Activated T-cell treated with anti-CD3 and anti-CD28 coated beads, Interleukin-2, amount 50 U/mL, for 4 hours (primary cell): ENCODE data around the gene CLCA4. TPM values are rescaled to one million over a fixed set of nuclear protein-coding genes. Genes with fewer than 3 reads are reported as not detected.
"Not testable (repeated sequence)": the region's sequence is repeated elsewhere in the genome, so short reads cannot be mapped to it uniquely, and the experiment has no call there.

Experiments
- ATAC-seq, 2 donors: fragments of 200-7000 bp; cut with Tn5 transposase; one replicate each; pipeline ENCODE4 v1.10.0; 2021
- DNase-seq: peaks from one replicate; pipeline ENCODE4 v3.0.0-alpha.2; 2020
- H3K27me3 Mint-ChIP-seq: one replicate; pipeline ENCODE4 v1.8.0; 2021; ENCODE audit warnings: low read depth, mixed read lengths
- H3K36me3 Mint-ChIP-seq: one replicate; pipeline ENCODE4 v1.8.0; 2022; ENCODE audit warnings: mixed read lengths; ENCODE audit not compliant: insufficient read depth
- H3K4me1 Mint-ChIP-seq: one replicate; pipeline ENCODE4 v1.8.0; 2021; ENCODE audit warnings: low read depth, mixed read lengths
- H3K4me3 Mint-ChIP-seq: one replicate; pipeline ENCODE4 v1.8.0; 2021; ENCODE audit warnings: mild to moderate bottlenecking, moderate library complexity, mixed read lengths
- H3K9me3 Mint-ChIP-seq: one replicate; pipeline ENCODE4 v1.8.0; 2021; ENCODE audit warnings: mixed read lengths
- total RNA-seq, 3 donors: library from RNA; stranded (reverse); gene quantifications; one replicate each; pipeline ENCODE4 v1.2.1, GENCODE V29; 2021

Gene CLCA4
- total RNA-seq, 3 donors from 2014 or later = 0.05 TPM; not detected in 2

DNA sequence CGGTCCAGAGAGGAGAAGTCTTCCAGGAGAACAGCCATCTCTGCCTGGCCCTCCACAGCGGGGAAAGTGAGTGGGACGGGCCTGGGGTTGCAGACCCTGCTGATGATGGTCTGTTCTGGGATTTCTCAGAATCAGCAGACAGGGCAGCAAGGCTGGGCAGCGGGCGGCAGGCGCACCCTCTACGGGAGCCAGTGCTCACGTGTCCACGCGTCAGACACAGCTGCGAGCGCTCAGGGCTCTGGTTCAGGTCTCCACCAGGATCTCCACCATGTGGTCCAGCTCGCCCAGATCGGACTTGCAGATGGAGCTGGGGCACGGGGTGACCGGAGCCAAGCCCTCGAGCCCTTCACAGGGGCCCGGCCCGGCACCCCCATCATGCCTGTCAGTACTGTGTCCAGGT, 5.5 kb downstream of the CLCA4 start:
- Mint-ChIP-seq H3K36me3 (no peaks in the 10 kb centered on the region), H3K27me3 (no peaks in the 10 kb centered on the region), H3K4me1 (no peaks in the 10 kb centered on the region), H3K4me3 (no peak overlapping the region), H3K9me3 (no peaks in the 10 kb centered on the region)
- DNase-seq (no peak), ATAC-seq (no peak)

DNA sequence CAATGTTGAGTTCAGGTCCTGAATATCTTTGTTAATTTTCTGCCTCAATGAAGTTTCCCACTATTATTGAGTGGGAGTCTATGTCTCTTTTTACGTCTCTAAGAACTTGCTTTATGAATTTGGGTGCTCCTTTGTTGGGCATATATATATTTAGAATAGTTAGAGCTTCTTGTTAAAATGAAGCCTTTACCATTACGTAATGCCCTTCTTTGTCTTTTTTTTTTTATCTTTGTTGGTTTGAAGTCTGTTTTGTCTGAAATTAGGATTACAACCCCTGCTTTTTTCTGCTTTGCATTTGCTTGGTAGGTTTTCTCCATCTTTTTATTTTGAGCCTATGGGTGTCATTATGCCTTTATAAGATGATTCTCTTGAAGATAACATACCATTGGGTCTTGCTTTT, 10.9 kb downstream of the CLCA4 start:
- H3K36me3 Mint-ChIP-seq = no peaks in the 10 kb centered on the region
- DNase-seq (no peak), ATAC-seq (no peak)
- H3K27me3 Mint-ChIP-seq = peaks cover 13% of the 10 kb centered on the region
- H3K4me3 Mint-ChIP-seq = no peak overlapping the region
- peaks cover 17% of the 10 kb centered on the region for H3K9me3 Mint-ChIP-seq
- no peaks in the 10 kb centered on the region for H3K4me1 Mint-ChIP-seq

DNA sequence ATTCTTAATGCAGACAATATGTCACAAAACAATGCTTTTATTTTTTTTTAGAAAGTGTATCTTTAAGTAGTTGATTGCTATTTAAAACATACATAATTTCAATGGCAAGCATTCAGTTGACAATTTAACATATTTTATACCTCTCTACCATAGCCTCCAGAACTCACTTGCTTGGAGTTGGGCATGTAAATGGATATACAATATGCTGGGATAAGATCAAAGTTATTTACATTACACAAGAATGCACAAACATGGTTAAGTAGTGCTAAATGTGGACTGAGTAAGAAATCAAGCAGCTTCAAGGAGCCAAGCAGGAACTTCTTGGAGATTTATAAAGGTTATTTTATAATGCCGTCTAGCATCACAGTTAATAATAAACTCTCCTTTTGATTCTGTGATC, 17.0 kb downstream of the CLCA4 start:
- no peak for DNase-seq
- no peak for ATAC-seq
- no peaks in the 10 kb centered on the region for H3K4me1 Mint-ChIP-seq
- peaks cover 16% of the 10 kb centered on the region for H3K27me3 Mint-ChIP-seq
- H3K9me3 Mint-ChIP-seq = peaks cover 6% of the 10 kb centered on the region
- no peaks in the 10 kb centered on the region for H3K36me3 Mint-ChIP-seq
- no peak overlapping the region for H3K4me3 Mint-ChIP-seq

DNA sequence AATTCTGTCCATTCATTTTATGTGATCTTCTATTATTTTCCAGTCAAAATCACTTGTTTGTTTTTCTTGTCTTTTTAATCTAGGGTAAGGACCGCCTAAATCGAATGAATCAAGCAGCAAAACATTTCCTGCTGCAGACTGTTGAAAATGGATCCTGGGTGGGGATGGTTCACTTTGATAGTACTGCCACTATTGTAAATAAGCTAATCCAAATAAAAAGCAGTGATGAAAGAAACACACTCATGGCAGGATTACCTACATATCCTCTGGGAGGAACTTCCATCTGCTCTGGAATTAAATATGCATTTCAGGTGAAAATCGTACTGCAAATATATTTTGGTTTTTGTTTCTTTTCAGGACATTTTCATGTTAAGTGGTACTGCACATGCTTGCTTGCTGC, 20.5 kb downstream of the CLCA4 start:
- Mint-ChIP-seq H3K9me3 (no peaks in the 10 kb centered on the region), H3K27me3 (peaks cover 9% of the 10 kb centered on the region), H3K4me3 (no peak overlapping the region), H3K4me1 (no peaks in the 10 kb centered on the region), H3K36me3 (no peaks in the 10 kb centered on the region)
- DNase-seq (no peak), ATAC-seq (no peak)

DNA sequence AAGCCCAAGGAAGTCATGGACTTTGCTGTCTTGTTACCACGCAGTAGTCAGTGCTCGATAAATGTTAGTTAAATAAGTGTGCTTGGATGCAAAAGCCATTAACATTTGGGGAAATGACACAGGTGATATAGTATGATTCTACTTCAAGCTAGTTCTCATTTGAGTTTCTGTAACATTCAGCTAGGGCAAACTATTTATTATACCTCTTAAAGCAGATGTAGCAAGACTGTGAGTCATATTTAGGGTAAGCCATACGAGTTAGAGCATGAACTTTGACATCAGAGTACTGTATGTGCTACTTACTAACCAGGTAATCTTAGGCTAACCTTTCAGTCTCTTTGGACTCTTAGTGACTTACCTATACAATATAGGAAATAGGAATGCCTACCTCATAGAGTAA, 21.0 kb downstream of the CLCA4 start:
- ATAC-seq = no peak
- no peak for DNase-seq
- H3K27me3 Mint-ChIP-seq = peaks cover 9% of the 10 kb centered on the region
- no peaks in the 10 kb centered on the region for H3K36me3 Mint-ChIP-seq
- H3K9me3 Mint-ChIP-seq = no peaks in the 10 kb centered on the region
- no peak overlapping the region for H3K4me3 Mint-ChIP-seq
- H3K4me1 Mint-ChIP-seq = no peaks in the 10 kb centered on the region

DNA sequence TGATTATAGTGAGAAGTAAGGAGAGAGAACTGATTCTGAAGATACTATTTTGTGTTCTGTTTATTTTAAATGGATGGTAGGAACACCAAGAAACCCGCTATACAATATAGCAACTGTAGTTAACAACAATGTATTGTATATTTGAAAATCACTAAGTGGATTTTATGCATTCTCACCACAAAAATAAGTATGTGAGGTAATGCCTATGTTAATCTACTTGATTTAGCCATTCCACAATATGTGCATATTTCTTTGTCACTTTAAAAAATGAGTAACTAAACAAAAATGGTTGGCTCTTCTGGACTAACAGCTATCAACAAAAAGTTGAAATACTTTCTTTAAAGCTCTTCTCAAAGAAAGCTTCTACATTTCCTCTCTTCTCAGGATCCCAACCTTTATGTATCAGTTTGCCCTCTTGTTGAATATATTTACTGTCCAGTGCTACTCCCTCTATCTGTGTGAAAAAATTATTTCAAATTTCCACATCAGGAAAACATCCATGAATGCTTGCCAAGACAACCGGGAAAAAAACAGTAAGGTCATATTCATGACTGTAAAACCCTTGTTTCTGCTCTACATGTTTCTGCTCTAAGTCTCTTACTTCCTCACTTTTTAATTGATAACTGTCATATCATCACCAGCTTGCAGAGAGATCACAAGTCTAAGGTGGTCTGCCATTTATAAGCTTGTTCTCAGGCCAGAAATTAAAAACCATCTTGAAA, 27.0 kb downstream of the CLCA4 start:
- DNase-seq = no peak
- Mint-ChIP-seq H3K4me3 (no peak overlapping the region), H3K27me3 (peaks cover 11% of the 10 kb centered on the region)

DNA sequence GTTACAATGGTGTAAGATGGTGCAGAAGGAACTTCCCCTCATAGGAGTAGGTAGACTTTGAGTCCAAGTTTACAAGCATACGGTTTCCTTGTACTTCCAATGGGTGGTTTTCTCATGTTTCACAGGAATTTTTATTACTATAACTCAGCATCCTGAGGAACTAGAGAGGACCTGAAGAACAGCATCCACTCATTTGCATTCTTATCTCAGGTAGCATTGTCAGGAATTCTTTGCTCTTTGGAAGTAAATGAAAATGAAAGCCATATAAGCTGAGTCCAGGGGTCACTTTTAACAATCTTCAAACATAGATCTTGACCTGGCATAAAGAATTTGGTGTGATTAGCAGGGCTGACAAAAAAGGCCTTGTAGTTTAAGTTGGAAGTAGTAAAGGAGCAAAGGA, 34.4 kb downstream of the CLCA4 start:
- Mint-ChIP-seq H3K4me3 (no peak overlapping the region), H3K9me3 (no peaks in the 10 kb centered on the region), H3K27me3 (peaks cover 9% of the 10 kb centered on the region), H3K36me3 (no peaks in the 10 kb centered on the region), H3K4me1 (no peaks in the 10 kb centered on the region)
- ATAC-seq (no peak), DNase-seq (no peak)

More for the DNA sequence above, 27.0 kb downstream of the CLCA4 start:
- H3K4me1 Mint-ChIP-seq = no peaks in the 10 kb centered on the region
- H3K9me3 Mint-ChIP-seq = no peaks in the 10 kb centered on the region
- no peak for ATAC-seq
- no peaks in the 10 kb centered on the region for H3K36me3 Mint-ChIP-seq

DNA sequence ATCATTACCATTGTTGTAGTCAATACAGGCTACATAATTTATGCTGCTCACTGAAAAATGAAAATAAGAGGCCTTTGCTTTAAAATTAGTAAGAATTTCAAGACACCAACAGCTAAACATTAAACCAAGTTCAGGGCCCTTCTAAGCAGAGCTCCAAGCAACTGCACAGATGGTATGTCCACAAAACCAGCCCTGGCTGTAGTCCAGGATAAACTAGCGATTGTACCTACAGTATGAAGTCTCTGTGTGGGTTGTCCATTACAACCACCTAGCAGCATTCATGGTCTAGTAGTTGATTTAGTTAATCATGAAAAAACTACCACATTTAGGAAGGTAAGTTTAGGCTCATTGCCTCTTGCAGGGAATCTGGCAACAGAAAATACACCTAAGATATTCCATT, 35.3 kb downstream of the CLCA4 start:
- Mint-ChIP-seq H3K9me3 (no peaks in the 10 kb centered on the region), H3K27me3 (peaks cover 4% of the 10 kb centered on the region), H3K4me1 (no peaks in the 10 kb centered on the region), H3K36me3 (no peaks in the 10 kb centered on the region), H3K4me3 (no peak overlapping the region)
- no peak for ATAC-seq
- no peak for DNase-seq

DNA sequence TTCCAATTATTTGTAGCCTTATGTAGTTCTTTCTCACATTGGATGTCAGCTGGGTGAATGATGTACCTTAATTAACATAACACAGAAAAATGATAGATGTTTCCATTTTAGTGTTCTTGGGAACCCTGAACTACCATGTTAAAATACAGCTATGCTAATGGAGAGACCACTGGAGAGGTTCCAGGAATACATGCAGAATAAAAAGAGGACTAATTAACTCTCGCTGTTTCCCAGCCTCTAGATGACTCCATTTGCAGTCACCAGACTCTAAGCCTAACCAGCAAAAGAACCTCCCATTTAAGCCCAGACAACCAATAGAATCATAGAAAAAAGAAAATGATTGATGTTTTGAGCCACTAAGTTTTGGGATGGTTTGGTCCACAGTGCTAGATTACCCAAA, 36.2 kb downstream of the CLCA4 start:
- H3K9me3 Mint-ChIP-seq = no peaks in the 10 kb centered on the region
- H3K27me3 Mint-ChIP-seq = peaks cover 7% of the 10 kb centered on the region
- no peaks in the 10 kb centered on the region for H3K4me1 Mint-ChIP-seq
- no peak for ATAC-seq
- no peaks in the 10 kb centered on the region for H3K36me3 Mint-ChIP-seq
- DNase-seq = no peak
- no peak overlapping the region for H3K4me3 Mint-ChIP-seq

DNA sequence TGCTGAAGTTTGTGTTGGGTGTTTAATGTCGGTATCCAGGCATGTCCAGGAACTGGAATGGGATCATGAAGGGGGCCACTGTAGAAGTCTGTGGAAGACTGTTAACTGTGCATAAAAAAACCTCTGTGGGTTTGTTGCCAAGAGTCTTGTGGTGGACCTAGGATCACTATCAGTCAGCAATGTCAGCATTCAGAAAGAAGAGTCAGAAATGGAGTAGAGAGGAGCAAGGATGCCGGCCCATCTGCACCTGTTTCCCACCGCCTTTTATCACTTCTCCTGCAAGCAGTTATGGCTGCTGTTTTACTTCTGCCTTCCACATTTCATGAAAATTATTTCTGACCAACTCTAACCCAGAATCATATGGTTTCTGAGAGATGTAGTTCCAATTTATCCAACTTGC, 36.7 kb downstream of the CLCA4 start:
- Mint-ChIP-seq H3K9me3 (no peaks in the 10 kb centered on the region), H3K4me1 (no peaks in the 10 kb centered on the region), H3K27me3 (peaks cover 5% of the 10 kb centered on the region), H3K4me3 (no peak overlapping the region), H3K36me3 (no peaks in the 10 kb centered on the region)
- DNase-seq = no peak
- no peak for ATAC-seq

DNA sequence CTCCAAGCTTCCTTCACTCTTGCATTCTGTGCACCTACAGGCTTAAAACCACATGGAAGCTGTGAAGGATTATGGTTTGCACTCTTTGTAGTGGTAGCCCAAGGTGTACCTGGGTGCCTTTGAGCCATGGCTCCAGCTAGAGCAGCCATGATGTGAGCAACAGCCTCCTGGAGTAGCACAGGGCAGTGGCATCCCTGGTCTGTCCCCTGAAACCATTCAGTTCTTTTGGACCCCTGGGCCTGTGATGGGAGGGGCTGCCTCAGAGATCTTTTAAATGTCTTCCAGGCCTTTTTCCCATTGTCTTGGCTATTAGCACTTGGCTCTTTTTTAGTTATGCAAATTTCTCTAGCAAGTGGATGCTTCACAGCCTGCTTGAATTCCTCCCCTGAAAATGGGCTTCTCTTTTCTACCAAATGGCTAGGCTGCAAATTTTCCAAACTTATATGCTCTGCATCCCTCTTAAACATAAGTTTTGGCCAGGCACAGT, 47.4 kb downstream of the CLCA4 start:
- Mint-ChIP-seq H3K27me3 (peaks cover 10% of the 10 kb centered on the region), H3K36me3 (no peaks in the 10 kb centered on the region)

DNA sequence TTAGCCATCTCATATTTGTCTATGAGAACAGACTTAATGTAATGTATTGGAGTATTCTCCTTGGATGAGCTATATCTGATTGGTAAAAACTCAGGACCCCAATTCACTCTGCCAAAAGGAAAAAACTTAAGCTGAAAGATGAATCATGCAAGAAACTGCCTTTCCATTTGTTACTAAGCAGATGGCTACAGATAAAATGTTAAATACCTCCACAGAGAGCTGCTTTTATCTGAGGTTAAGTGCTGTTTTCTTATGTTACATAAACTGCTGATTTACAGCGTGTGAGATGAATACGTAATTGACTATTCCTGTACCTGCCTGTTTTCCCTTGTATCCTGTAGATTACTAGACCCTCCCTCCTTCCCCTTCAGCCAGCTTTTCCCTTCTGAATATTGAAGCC, 49.3 kb downstream of the CLCA4 start:
- no peaks in the 10 kb centered on the region for H3K4me1 Mint-ChIP-seq
- H3K4me3 Mint-ChIP-seq = no peak overlapping the region
- H3K27me3 Mint-ChIP-seq = no peaks in the 10 kb centered on the region
- no peaks in the 10 kb centered on the region for H3K36me3 Mint-ChIP-seq
- H3K9me3 Mint-ChIP-seq = peaks cover 20% of the 10 kb centered on the region
- DNase-seq (no peak), ATAC-seq (no peak)

More for the DNA sequence above, 47.4 kb downstream of the CLCA4 start:
- no peak for DNase-seq
- Mint-ChIP-seq H3K9me3 (peaks cover 15% of the 10 kb centered on the region), H3K4me3 (no peak overlapping the region), H3K4me1 (no peaks in the 10 kb centered on the region)
- ATAC-seq = no peak

DNA sequence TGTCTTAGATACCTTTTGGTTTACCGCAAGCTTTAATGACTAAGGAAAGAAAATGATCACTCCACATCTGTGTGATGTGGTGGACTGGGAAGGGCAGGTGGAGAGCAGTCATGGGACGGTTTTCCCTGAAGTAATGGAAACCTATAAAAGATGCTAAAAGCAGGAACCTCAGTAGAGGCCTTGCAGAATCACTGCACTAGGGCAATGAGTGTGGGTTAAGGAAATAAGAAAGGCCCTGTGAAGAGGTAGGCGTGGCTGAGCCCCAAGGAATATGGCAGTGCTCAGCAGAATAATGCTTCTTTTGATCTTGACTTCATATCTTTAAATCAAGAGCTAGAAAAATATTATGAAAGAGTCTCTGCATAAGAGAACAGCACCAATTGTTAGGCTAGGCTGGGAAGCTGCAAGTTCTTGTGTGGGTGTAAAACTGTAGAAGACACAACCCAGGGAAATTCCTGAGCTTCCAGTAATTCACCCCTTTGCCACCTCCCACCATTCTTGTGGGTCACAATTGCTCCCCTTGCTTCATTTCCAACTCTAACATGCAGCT, 49.9 kb downstream of the CLCA4 start:
- Mint-ChIP-seq H3K4me3 (no peak overlapping the region), H3K36me3 (no peaks in the 10 kb centered on the region), H3K27me3 (no peaks in the 10 kb centered on the region), H3K9me3 (peaks cover 20% of the 10 kb centered on the region), H3K4me1 (no peaks in the 10 kb centered on the region)
- DNase-seq (no peak), ATAC-seq (no peak)

DNA sequence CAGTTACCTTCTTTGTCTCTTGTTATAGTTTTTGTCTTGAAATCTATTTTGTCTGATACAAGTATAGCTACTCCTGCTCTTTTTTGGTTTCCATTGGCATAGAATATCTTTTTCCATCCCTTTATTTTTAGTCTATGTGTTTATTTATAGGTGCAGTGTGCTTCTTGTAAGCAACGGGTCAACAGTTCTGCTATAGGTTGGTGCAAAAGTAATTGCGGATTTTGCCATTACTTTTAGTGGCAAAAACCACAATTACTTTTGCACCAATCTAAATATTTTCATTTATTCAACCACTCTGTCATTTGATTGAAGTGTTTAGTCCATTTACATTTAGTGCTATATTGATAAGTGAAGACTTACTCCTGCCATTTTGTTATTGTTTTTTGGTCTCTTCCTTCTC, 59.2 kb downstream of the CLCA4 start:
- H3K36me3 Mint-ChIP-seq, ATAC-seq, H3K4me1 Mint-ChIP-seq, H3K27me3 Mint-ChIP-seq, DNase-seq, H3K4me3 Mint-ChIP-seq: not testable (repeated sequence)
- H3K9me3 Mint-ChIP-seq = peaks cover 30% of the 10 kb centered on the region

DNA sequence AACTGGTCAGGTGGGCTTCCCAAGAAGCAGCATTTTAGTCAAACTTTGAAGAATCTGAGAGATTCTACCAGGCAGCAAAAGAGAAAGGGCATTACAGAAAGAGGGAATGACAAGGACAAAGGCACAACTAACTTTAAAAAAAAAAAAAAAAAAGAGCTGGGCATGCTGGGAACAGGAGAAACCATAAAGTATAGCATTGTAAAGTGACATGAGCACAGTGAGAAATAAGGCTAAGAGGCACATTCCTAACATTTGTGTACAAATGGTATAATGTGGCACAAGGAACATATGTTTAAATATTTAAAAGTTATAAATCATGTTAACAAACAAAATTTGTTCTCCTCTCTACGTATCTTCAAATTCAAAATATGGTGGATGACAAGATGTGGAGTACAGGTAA, 69.6 kb downstream of the CLCA4 start:
- Mint-ChIP-seq H3K36me3 (no peaks in the 10 kb centered on the region), H3K9me3 (peaks cover 18% of the 10 kb centered on the region), H3K4me1 (peaks cover 3% of the 10 kb centered on the region), H3K27me3 (peaks cover 2% of the 10 kb centered on the region), H3K4me3 (no peak overlapping the region)
- ATAC-seq = no peak
- no peak for DNase-seq
